Right lobe of liver (tissue), 6 donors: ENCODE results near the gene KCNH1. TPM values are rescaled to one million over a fixed set of nuclear protein-coding genes. Genes with fewer than 3 reads are reported as not detected.
"Not testable (repeated sequence)": the region's sequence is repeated elsewhere in the genome, so short reads cannot be mapped to it uniquely, and the experiment has no call there.

Experiments used
- ATAC-seq, 4 donors: fragments of 200-7000 bp; cut with Tn5 transposase; one replicate each; pipeline ENCODE4 v1.9.1; 2020; ENCODE audit warnings: mild to moderate bottlenecking in 4 of 4, moderate library complexity in 4 of 4
- DNase-seq, 3 donors: peaks; one replicate each; pipeline ENCODE4 v3.0.0-alpha.2; 2020
- H3K27ac ChIP-seq, 3 donors: fragments of 200-600 bp; one replicate each; pipeline ENCODE4 v1.8.0; 2022
- H3K27me3 ChIP-seq, 2 donors: fragments of 200-600 bp; one replicate each; pipeline ENCODE4 v1.8.0; 2022
- H3K36me3 ChIP-seq, 4 donors: fragments of 200-600 bp; sonication (generic) in 1 of 4; one replicate each; pipeline versions ENCODE4 v1.5.1 to v1.8.0; 2017 to 2022; ENCODE audit warnings: control low read depth in 1 of 4
- H3K4me1 ChIP-seq, 4 donors: fragments of 200-600 bp; sonication (generic) in 1 of 4; one replicate each; pipeline versions ENCODE4 v1.5.1 to v1.8.0; 2017 to 2022; ENCODE audit warnings: control low read depth in 1 of 4
- H3K4me3 ChIP-seq, 3 donors: fragments of 200-600 bp; one replicate each; pipeline ENCODE4 v1.8.0; 2022
- H3K9me3 ChIP-seq, 4 donors: fragments of 200-600 bp; sonication (generic) in 1 of 4; one replicate each; pipeline versions ENCODE4 v1.5.1 to v1.8.0; 2017 to 2022; ENCODE audit warnings: control low read depth in 1 of 4
- CTCF ChIP-seq, 4 donors: fragments of 200-600 bp in 3 of 4; fragments of 450-650 bp in 1 of 4; IDR thresholded peaks; one replicate each; pipeline versions ENCODE4 v1.5.1 to v1.8.0; 2016 to 2022; ENCODE audit warnings: antibody characterized with exemption in 4 of 4, mild to moderate bottlenecking in 2 of 4
- POLR2A ChIP-seq: fragments of 450-650 bp; IDR thresholded peaks from one replicate; pipeline ENCODE4 v1.6.1; 2017; ENCODE audit warnings: antibody characterized with exemption, mild to moderate bottlenecking
- WGBS: methylation state at CpG from one replicate; pipeline ENCODE4 v1.1.6; 2018; ENCODE audit warnings: low coverage, low lambda C conversion rate; ENCODE audit not compliant: insufficient coverage; ENCODE audit errors: missing lambda C conversion rate; 5-methylcytosine and 5-hydroxymethylcytosine counted together
- intact Hi-C, 2 donors: fragments of 100-400 bp; cut with DNase I; formaldehyde crosslinking; loops; one replicate each; pipeline versions ENCODE4 v1.11.2 to v1.14.1; 2022
- total RNA-seq, 6 experiments: library from RNA; depleted of rRNA in 2 of 6; stranded (reverse); fragments of >200 nt in 2 of 6; fragmentation: NEBNext Ultra II Directional in 3 of 6; extraction: Animal tissue kit (Norgen Biotek cat#: 25700) in 3 of 6; gene quantifications; one replicate each; pipeline versions ENCODE4 v1.1.0 to v1.2.4, GENCODE V29; 2016 to 2023
- donor health status: DM: no; HTN: yes; CAD: no.
- donor health status: DM: no; HTN: no; CAD: no.
- donor health status: DM: no; HTN: no; CAD: no.
- donor health status: DM: no; HTN: yes; CAD: no.
- donor health status: DM: no; HTN: yes; CAD: no.

KCNH1 gene
- total RNA-seq, 6 experiments from 2014 or later: not detected

- ATAC-seq (no peak), DNase-seq (no peak)
- Histone ChIP-seq H3K4me1 (no peaks in the 10 kb centered on the region), H3K36me3 (no peaks in the 10 kb centered on the region), H3K27me3 (no peaks in the 10 kb centered on the region), H3K27ac (no peak overlapping the region), H3K4me3 (no peak overlapping the region), H3K9me3 (no peaks in the 10 kb centered on the region)
- WGBS: 47% methylated on average over 7 of the region's 7 CpGs
- intact Hi-C loops: no loop called here
- no peak for TF ChIP-seq CTCF (IDR thresholded peaks at IDR 0.05)
- no peak for TF ChIP-seq POLR2A
These were observed 182.7 kb downstream of the KCNH1 start for GRCh38 chr1:210951279-210951678.

GRCh38 chr1:210949940-210950546, 183.9 kb downstream of the KCNH1 start:
- H3K4me3 ChIP-seq, H3K27me3 ChIP-seq, H3K36me3 ChIP-seq, H3K27ac ChIP-seq, H3K4me1 ChIP-seq, H3K9me3 ChIP-seq: not testable (repeated sequence)
- TF ChIP-seq CTCF (IDR thresholded peaks at IDR 0.05): peak; percentile 54 to 70 (median 64)
- intact Hi-C loops: loop anchor here in 1 of 2 donors (10.0 kb wide), 1 partner anchor 365 kb away; no protein-coding TSS in a partner anchor
- ATAC-seq (peak; percentile 86 to 93 (median 90)), DNase-seq (peak; percentile 55 to 72 (median 66))
- no CpG with 5 or more reads among the region's 2 CpGs for WGBS

- H3K9me3 ChIP-seq: no peaks in the 10 kb centered on the region
- DNase-seq (no peak), ATAC-seq (peak in 1 of 4 donors; percentile 36)
- no peaks in the 10 kb centered on the region for H3K27me3 ChIP-seq
- no peak overlapping the region for H3K4me3 ChIP-seq
- WGBS: 36% methylated on average over 7 of the region's 7 CpGs
- H3K4me1 ChIP-seq: no peaks in the 10 kb centered on the region
- intact Hi-C loops: loop anchor here in 1 of 2 donors (10.0 kb wide), 1 partner anchor 365 kb away; no protein-coding TSS in a partner anchor
- TF ChIP-seq POLR2A (no peak), CTCF (IDR thresholded peaks at IDR 0.05) (no peak)
- no peak overlapping the region for H3K27ac ChIP-seq
- no peaks in the 10 kb centered on the region for H3K36me3 ChIP-seq
These were observed 184.5 kb downstream of the KCNH1 start for GRCh38 chr1:210949489-210949888.

GRCh38 chr1:210949039-210949438, 184.9 kb downstream of the KCNH1 start:
- no peaks in the 10 kb centered on the region for H3K9me3 ChIP-seq
- intact Hi-C loops: loop anchor here in 1 of 2 donors (10.0 kb wide), 1 partner anchor 364 kb away; no protein-coding TSS in a partner anchor
- no peaks in the 10 kb centered on the region for H3K4me1 ChIP-seq
- no peak overlapping the region for H3K27ac ChIP-seq
- TF ChIP-seq POLR2A (no peak), CTCF (IDR thresholded peaks at IDR 0.05) (no peak)
- H3K27me3 ChIP-seq: no peaks in the 10 kb centered on the region
- no peaks in the 10 kb centered on the region for H3K36me3 ChIP-seq
- no peak overlapping the region for H3K4me3 ChIP-seq
- 75% methylated on average over 2 of the region's 2 CpGs for WGBS
- no peak for DNase-seq
- ATAC-seq: no peak
